Stomach (tissue), 9 donors: Measurements from ENCODE around the gene PCED1B. TPM values are rescaled to one million over a fixed set of nuclear protein-coding genes. Genes with fewer than 3 reads are reported as not detected.
"Not testable (repeated sequence)": the region's sequence is repeated elsewhere in the genome, so short reads cannot be mapped to it uniquely, and the experiment has no call there.

Experiments used
- DNase-seq, 2 donors: peaks; one replicate each; pipeline versions ENCODE4 v3.0.0 to v3.0.0-alpha.2; 2013 to 2019
- H3K27ac ChIP-seq, 5 donors: fragments of 200-600 bp in 4 of 5; sonication (generic) in 4 of 5; one replicate each; pipeline ENCODE4 v1.5.1; 2013 to 2019; ENCODE audit warnings: mild to moderate bottlenecking in 1 of 5, moderate library complexity in 1 of 5
- H3K27me3 ChIP-seq, 3 donors: fragments of 200-600 bp; sonication (generic); one replicate each; pipeline ENCODE4 v1.5.1; 2017 to 2019; ENCODE audit warnings: mixed run types in 1 of 3
- H3K36me3 ChIP-seq, 4 donors: fragments of 200-600 bp; sonication (generic); 1 replicate in 3 of 4; 2 replicates in 1 of 4; pipeline ENCODE4 v1.5.1; 2016 to 2019
- H3K4me1 ChIP-seq, 4 donors: fragments of 200-600 bp; sonication (generic); one replicate each; pipeline ENCODE4 v1.5.1; 2016 to 2019
- H3K4me3 ChIP-seq, 4 donors: fragments of 200-600 bp; sonication (generic) in 3 of 4; one replicate each; pipeline ENCODE4 v1.5.1; 2016 to 2019; ENCODE audit warnings: mild to moderate bottlenecking in 1 of 4
- H3K9me3 ChIP-seq, 4 donors: fragments of 200-600 bp; sonication (generic); one replicate each; pipeline ENCODE4 v1.5.1; 2016 to 2019
- EP300 ChIP-seq: sonication (generic); formaldehyde crosslinking; IDR thresholded peaks from one replicate; pipeline ENCODE4 v1.6.1; 2017; ENCODE audit warnings: antibody characterized with exemption
- POLR2A ChIP-seq, 4 donors: fragments of 450-650 bp; IDR thresholded peaks; one replicate each; pipeline ENCODE4 v1.6.1; 2016; ENCODE audit warnings: antibody characterized with exemption in 4 of 4, control low read depth in 2 of 4, mild to moderate bottlenecking in 1 of 4, moderate library complexity in 1 of 4
- POLR2AphosphoS5 ChIP-seq, 3 donors: sonication (generic); formaldehyde crosslinking; IDR thresholded peaks; one replicate each; pipeline ENCODE4 v1.6.1; 2016; ENCODE audit warnings: antibody characterized with exemption in 3 of 3
- WGBS, 5 donors: extraction: QIAGEN DNeasy Blood & Tissue Kit in 3 of 5; methylation state at CpG; one replicate each; pipeline versions ENCODE4 v1.1.5 to v1.1.7; 2013 to 2018; 5-methylcytosine and 5-hydroxymethylcytosine counted together
- intact Hi-C: fragments of 100-400 bp; cut with DNase I; formaldehyde crosslinking; loops from one replicate; pipeline ENCODE4 v1.15.1; 2023; ENCODE audit warnings: low total_unique reads
- polyA plus RNA-seq, 3 donors: library from polyadenylated mRNA; stranded (reverse); fragments of 200-250 nt; gene quantifications; one replicate each; pipeline ENCODE4 v1.2.3, GENCODE V29; 2013
- total RNA-seq, 5 donors: library from RNA; depleted of rRNA; stranded (reverse); fragments of >200 nt; gene quantifications; one replicate each; pipeline versions ENCODE4 v1.1.0 to v1.2.3, GENCODE V29; 2014 to 2016
- TF ChIP-seq, protein P1 (sequence below), 7 experiments: fragments of 450-650 bp in 4 of 7; fragments of 200-600 bp in 3 of 7; sonication (generic) in 3 of 7; IDR thresholded peaks; one replicate each; pipeline ENCODE4 v1.5.1; 2016 to 2019; ENCODE audit warnings: antibody characterized with exemption in 7 of 7, control low read depth in 2 of 7, mild to moderate bottlenecking in 1 of 7
- donor health status: healthy with polysubstance abuse.
- donor health status: Bipolar disorder and iron deficiency.
- donor health status: healthy.

Gene PCED1B
- total and polyA plus RNA-seq, 8 donors, result 0.73 to 7.6 (median 2.4) TPM; not detected in 1

DNA sequence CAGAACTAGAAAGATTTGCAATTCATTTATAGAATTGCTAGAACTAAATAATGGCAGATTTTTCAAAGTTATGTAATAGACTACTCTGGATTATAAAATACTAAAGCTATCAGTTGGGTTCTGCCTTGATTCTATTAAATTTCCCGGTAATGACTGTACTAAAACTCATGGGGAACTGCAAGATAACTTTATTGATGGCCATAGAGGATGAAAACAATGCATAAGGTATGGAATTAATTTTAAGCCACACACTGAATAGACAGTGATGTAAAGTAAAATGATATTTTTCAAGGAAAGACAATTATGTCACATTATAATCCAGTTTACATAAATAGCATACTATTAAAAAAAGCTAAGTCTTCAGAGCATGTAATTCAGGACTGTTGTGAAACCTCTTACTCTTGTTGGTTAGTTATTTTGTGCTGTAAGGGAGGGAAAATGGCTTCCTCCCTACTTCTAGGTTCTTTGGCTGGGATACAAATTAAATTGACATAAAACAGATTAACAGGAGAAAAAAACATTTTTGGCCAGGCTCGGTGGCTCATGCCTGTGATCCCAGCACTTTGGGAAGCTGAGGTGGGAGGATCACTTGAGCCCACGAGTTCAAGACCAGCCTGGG is 134.7 kb downstream of the PCED1B start:
- peak overlapping the region in 1 of 5 donors; percentile 81 for H3K27ac ChIP-seq
- intact Hi-C loops, result no loop called here
- TF ChIP-seq, protein P1, sequence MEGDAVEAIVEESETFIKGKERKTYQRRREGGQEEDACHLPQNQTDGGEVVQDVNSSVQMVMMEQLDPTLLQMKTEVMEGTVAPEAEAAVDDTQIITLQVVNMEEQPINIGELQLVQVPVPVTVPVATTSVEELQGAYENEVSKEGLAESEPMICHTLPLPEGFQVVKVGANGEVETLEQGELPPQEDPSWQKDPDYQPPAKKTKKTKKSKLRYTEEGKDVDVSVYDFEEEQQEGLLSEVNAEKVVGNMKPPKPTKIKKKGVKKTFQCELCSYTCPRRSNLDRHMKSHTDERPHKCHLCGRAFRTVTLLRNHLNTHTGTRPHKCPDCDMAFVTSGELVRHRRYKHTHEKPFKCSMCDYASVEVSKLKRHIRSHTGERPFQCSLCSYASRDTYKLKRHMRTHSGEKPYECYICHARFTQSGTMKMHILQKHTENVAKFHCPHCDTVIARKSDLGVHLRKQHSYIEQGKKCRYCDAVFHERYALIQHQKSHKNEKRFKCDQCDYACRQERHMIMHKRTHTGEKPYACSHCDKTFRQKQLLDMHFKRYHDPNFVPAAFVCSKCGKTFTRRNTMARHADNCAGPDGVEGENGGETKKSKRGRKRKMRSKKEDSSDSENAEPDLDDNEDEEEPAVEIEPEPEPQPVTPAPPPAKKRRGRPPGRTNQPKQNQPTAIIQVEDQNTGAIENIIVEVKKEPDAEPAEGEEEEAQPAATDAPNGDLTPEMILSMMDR (IDR thresholded peaks at IDR 0.05), result no peak
- DNase-seq, result no peak
- H3K27me3 ChIP-seq, result no peaks in the 10 kb centered on the region
- no peaks in the 10 kb centered on the region for H3K9me3 ChIP-seq
- H3K36me3 ChIP-seq, result no peaks in the 10 kb centered on the region
- WGBS, 5 donors, result 58 to 74% (median 61%) methylated on average over 3 of the region's 3 CpGs
- H3K4me1 ChIP-seq, result peaks cover 0 to 3% (median 0%) of the 10 kb centered on the region in 4 donors
- peak overlapping the region in 2 of 4 donors; percentile 9 to 28 for H3K4me3 ChIP-seq

DNA sequence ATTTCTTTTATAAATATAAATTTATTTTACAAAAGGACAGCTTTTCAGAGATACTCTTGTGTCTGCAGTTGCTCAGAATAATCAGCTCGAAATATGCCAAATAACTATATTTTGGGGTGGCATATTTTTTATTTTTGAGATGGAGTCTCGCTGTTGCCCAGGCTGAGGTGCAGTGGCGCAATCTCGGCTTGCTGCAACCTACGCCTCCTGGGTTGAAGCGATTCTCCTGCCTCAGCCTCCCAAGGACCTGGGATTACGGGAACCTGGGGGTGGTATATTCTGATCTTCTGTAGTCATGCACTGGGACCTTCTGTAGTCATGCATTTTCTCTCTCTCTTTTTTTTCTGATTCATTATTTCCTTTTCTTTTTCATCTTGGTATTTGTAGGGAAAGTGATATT is 135.3 kb downstream of the PCED1B start:
- TF ChIP-seq POLR2A (IDR thresholded peaks at IDR 0.05) (no peak), EP300 (no peak)
- TF ChIP-seq, protein P1 (IDR thresholded peaks at IDR 0.05), result no peak
- no peak for DNase-seq
- no peaks in the 10 kb centered on the region for H3K36me3 ChIP-seq
- peak overlapping the region in 3 of 4 donors; percentile 18 to 28 (median 25) for H3K4me3 ChIP-seq
- no peaks in the 10 kb centered on the region for H3K27me3 ChIP-seq
- H3K27ac ChIP-seq, result peak overlapping the region in 4 of 5 donors; percentile 49 to 81 (median 68)
- H3K4me1 ChIP-seq, result peaks cover 0 to 4% (median 0%) of the 10 kb centered on the region in 4 donors
- 72 to 92% (median 87%) methylated on average over 7 of the region's 7 CpGs for WGBS, 5 donors
- no peaks in the 10 kb centered on the region for H3K9me3 ChIP-seq
- intact Hi-C loops, result no loop called here

DNA sequence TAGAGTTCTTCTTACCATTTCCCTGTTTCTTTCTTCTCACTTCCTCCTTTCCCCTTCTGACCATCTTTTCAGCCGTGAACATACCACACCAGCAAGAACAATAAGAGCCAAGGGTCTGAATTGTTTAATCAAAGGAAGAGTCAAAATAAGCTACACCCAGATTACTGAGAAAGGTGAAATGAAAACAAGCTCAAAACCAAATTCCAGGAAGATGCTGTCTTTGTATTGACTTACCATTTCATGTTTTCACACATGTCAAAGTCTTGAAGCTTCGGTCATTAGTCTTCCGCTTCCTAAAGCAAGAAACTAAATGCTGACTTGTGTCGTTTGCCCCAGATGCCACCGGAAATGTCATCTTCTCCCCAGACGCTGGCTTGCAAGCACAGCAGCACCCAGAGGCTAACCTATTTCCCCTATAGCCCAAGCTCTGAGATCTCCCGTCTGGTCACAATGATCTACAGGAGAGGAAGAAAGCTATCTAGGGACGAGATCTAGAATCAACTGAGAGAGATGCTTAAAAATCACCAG is 136.8 kb downstream of the PCED1B start:
- H3K4me1 ChIP-seq, result peaks cover 0 to 4% (median 0%) of the 10 kb centered on the region in 4 donors
- peak overlapping the region in 3 of 4 donors; percentile 4 to 28 (median 25) for H3K4me3 ChIP-seq
- H3K27ac ChIP-seq, result peak overlapping the region in 4 of 5 donors; percentile 49 to 81 (median 68)
- H3K27me3 ChIP-seq, result no peaks in the 10 kb centered on the region
- TF ChIP-seq EP300, result no peak
- TF ChIP-seq POLR2AphosphoS5 (IDR thresholded peaks at IDR 0.05), result peak in 1 of 3 donors; percentile 22
- H3K9me3 ChIP-seq, result no peaks in the 10 kb centered on the region
- DNase-seq, result peak in 1 of 2 donors; percentile 67
- WGBS, 5 donors, result 65 to 77% (median 73%) methylated on average over 8 of the region's 8 CpGs
- intact Hi-C loops, result no loop called here
- no peaks in the 10 kb centered on the region for H3K36me3 ChIP-seq

- WGBS, 5 donors, result 83 to 95% (median 91%) methylated on average over 8 of the region's 8 CpGs
- Histone ChIP-seq H3K4me3 (peak overlapping the region in 2 of 4 donors; percentile 7 to 29), H3K27ac (peak overlapping the region in 3 of 5 donors; percentile 39 to 81 (median 74))
- H3K4me1 ChIP-seq, H3K9me3 ChIP-seq, H3K36me3 ChIP-seq, DNase-seq, H3K27me3 ChIP-seq, intact Hi-C loops: not testable (repeated sequence)
Observed at GRCh38 chr12:47217595-47217869, 138.1 kb downstream of the PCED1B start.

- Histone ChIP-seq H3K4me1 (peaks cover 0 to 12% (median 5%) of the 10 kb centered on the region in 4 donors), H3K27me3 (no peaks in the 10 kb centered on the region), H3K36me3 (no peaks in the 10 kb centered on the region), H3K4me3 (peak overlapping the region in 2 of 4 donors; percentile 7 to 29), H3K27ac (peak overlapping the region in 3 of 5 donors; percentile 39 to 81 (median 74)), H3K9me3 (no peaks in the 10 kb centered on the region)
- DNase-seq, result no peak
- 86 to 94% (median 90%) methylated on average over 8 of the region's 8 CpGs for WGBS, 5 donors
- TF ChIP-seq POLR2A (IDR thresholded peaks at IDR 0.05), result no peak
- TF ChIP-seq POLR2AphosphoS5 (IDR thresholded peaks at IDR 0.05), result no peak
- no peak for TF ChIP-seq EP300
- intact Hi-C loops, result no loop called here
Observed at GRCh38 chr12:47218191-47218654, 138.8 kb downstream of the PCED1B start.

- intact Hi-C loops, result no loop called here
- TF ChIP-seq POLR2AphosphoS5 (IDR thresholded peaks at IDR 0.05) (no peak), EP300 (no peak), POLR2A (IDR thresholded peaks at IDR 0.05) (no peak)
- TF ChIP-seq, protein P1 (IDR thresholded peaks at IDR 0.05), result no peak
Observed at GRCh38 chr12:47219243-47219642, 139.8 kb downstream of the PCED1B start.

More at GRCh38 chr12:47219243-47219642, 139.8 kb downstream of the PCED1B start:
- peaks cover 0 to 22% (median 14%) of the 10 kb centered on the region in 4 donors for H3K4me1 ChIP-seq
- WGBS, 5 donors, result 48 to 76% (median 60%) methylated on average over 3 of the region's 3 CpGs
- no peaks in the 10 kb centered on the region for H3K27me3 ChIP-seq
- no peak overlapping the region for H3K4me3 ChIP-seq
- H3K9me3 ChIP-seq, result no peaks in the 10 kb centered on the region
- DNase-seq, result no peak
- no peaks in the 10 kb centered on the region for H3K36me3 ChIP-seq
- peak overlapping the region in 1 of 5 donors; percentile 38 for H3K27ac ChIP-seq
